ENCODE data around the gene SLC35G3.
A peak's percentile ranks its signal among the peaks of the same experiment; 100 is the strongest.
"Not testable (repeated sequence)": the region's sequence is repeated elsewhere in the genome, so short reads cannot be mapped to it uniquely, and the experiment has no call there.

SLC35G3 gene

GRCh38 chr17:35194001-35194400 lies at the start of gene SLC35G3:
Gene SLC35G3 (minus strand): TSS chr17:35194393. CDS start chr17:35194307, 86 bp downstream.
- not testable (repeated sequence) for DNase-seq

- DNase-seq: peak; percentile 58 to 60
Measured at GRCh38 chr17:35243561-35244340, 49.6 kb upstream of the SLC35G3 start.

- DNase-seq: peak; percentile 93 to 94
Measured at GRCh38 chr17:35242805-35243560, 48.8 kb upstream of the SLC35G3 start, which contains the start of gene SLFN5. Gene SLFN5 (plus strand): TSS chr17:35243072. CDS start chr17:35258691, 15,619 bp downstream.

- DNase-seq: peak; percentile 82 to 84
Measured at GRCh38 chr17:35242158-35242804, 48.1 kb upstream of the SLC35G3 start.

- DNase-seq: peak; percentile 50 to 51
Measured at GRCh38 chr17:35241520-35241919, 47.3 kb upstream of the SLC35G3 start.

- no peak for DNase-seq
Measured at GRCh38 chr17:35240861-35241260, 46.7 kb upstream of the SLC35G3 start.

GRCh38 chr17:35239823-35240222 lies 45.6 kb upstream of the SLC35G3 start:
- no peak for DNase-seq

- DNase-seq: no peak
Measured at GRCh38 chr17:35238821-35239220, 44.6 kb upstream of the SLC35G3 start.

GRCh38 chr17:35236821-35237220 lies 42.6 kb upstream of the SLC35G3 start:
- no peak for DNase-seq

GRCh38 chr17:35235917-35236316 lies 41.7 kb upstream of the SLC35G3 start:
- no peak for DNase-seq

GRCh38 chr17:35235289-35235688 lies 41.1 kb upstream of the SLC35G3 start:
- DNase-seq: no peak

GRCh38 chr17:35234315-35234714 lies 40.1 kb upstream of the SLC35G3 start:
- DNase-seq: not testable (repeated sequence)

- DNase-seq: no peak
Measured at GRCh38 chr17:35229638-35230037, 35.4 kb upstream of the SLC35G3 start.

- DNase-seq: no peak
Measured at GRCh38 chr17:35227546-35227945, 33.4 kb upstream of the SLC35G3 start.

GRCh38 chr17:35224436-35224835 lies 30.2 kb upstream of the SLC35G3 start:
- DNase-seq: no peak

- no peak for DNase-seq
Measured at GRCh38 chr17:35222452-35222851, 28.3 kb upstream of the SLC35G3 start.

- no peak for DNase-seq
Measured at GRCh38 chr17:35218915-35219314, 24.7 kb upstream of the SLC35G3 start.

GRCh38 chr17:35217107-35217506 lies 22.9 kb upstream of the SLC35G3 start:
- no peak for DNase-seq

- peak; percentile 32 to 52 for DNase-seq
Measured at GRCh38 chr17:35214631-35215273, 20.6 kb upstream of the SLC35G3 start.

- no peak for DNase-seq
Measured at GRCh38 chr17:35214192-35214591, 20.0 kb upstream of the SLC35G3 start.

GRCh38 chr17:35213412-35213940 lies 19.3 kb upstream of the SLC35G3 start:
- no peak for DNase-seq

GRCh38 chr17:35212668-35213067 lies 18.5 kb upstream of the SLC35G3 start:
- DNase-seq: no peak

GRCh38 chr17:35210741-35211140 lies 16.5 kb upstream of the SLC35G3 start:
- peak in 1 of 2 donors; percentile 26 for DNase-seq

All from stimulated activated CD4-positive, alpha-beta T cell treated with anti-CD3 and anti-CD28 coated beads, Interleukin-2, amount 100 ng/mL, for 24 hours (primary cell).